ENCODE results near the gene SELP.

The SELP gene

GRCh38 chr1:169634877-169635276, 5.0 kb upstream of the SELP start:
- no peak for DNase-seq
- no peak overlapping the region for H3K4ac ChIP-seq (ENCODE audit: low read depth, low read length)
- no peaks in the 10 kb centered on the region for H3K79me2 ChIP-seq (ENCODE audit: control insufficient read depth, insufficient read depth, low read length)
- no peak overlapping the region for H3K4me3 ChIP-seq (ENCODE audit: low read length)
- no peak overlapping the region for H3K27ac ChIP-seq (ENCODE audit: low read depth, low read length)
- no peak overlapping the region for H3K23ac ChIP-seq (ENCODE audit: low read length)
- no peak overlapping the region for H2AK5ac ChIP-seq (ENCODE audit: low read length)
- H3K27me3 ChIP-seq (ENCODE audit: insufficient read depth, low read length, poor library complexity), result no peaks in the 10 kb centered on the region
- H2BK120ac ChIP-seq (ENCODE audit: low read depth, low read length), result no peak overlapping the region
- no CpG with 5 or more reads among the region's 1 CpG for WGBS (ENCODE audit: extremely low coverage, insufficient coverage, low lambda C conversion rate)
- no peak overlapping the region for H3K56ac ChIP-seq (ENCODE audit: low read length)
- H3K9ac ChIP-seq (ENCODE audit: low read length), result no peak overlapping the region
- no peaks in the 10 kb centered on the region for H3K36me3 ChIP-seq (ENCODE audit: control insufficient read depth, insufficient read depth, low read length)
- no peak overlapping the region for H3K4me2 ChIP-seq (ENCODE audit: low read length)
- H3K18ac ChIP-seq (ENCODE audit: low read length), result no peak overlapping the region
- H3K79me1 ChIP-seq (ENCODE audit: low read length), result no peaks in the 10 kb centered on the region
- no peak overlapping the region for H2BK15ac ChIP-seq (replicated peaks; ENCODE audit: low read depth)
- H4K5ac ChIP-seq (ENCODE audit: low read length), result no peak overlapping the region
- H3K4me1 ChIP-seq (ENCODE audit: control insufficient read depth, low read depth, low read length), result no peaks in the 10 kb centered on the region
- no peak overlapping the region for H2BK5ac ChIP-seq (ENCODE audit: low read length)
- no peak overlapping the region for H4K8ac ChIP-seq (ENCODE audit: low read depth, low read length)

DNA sequence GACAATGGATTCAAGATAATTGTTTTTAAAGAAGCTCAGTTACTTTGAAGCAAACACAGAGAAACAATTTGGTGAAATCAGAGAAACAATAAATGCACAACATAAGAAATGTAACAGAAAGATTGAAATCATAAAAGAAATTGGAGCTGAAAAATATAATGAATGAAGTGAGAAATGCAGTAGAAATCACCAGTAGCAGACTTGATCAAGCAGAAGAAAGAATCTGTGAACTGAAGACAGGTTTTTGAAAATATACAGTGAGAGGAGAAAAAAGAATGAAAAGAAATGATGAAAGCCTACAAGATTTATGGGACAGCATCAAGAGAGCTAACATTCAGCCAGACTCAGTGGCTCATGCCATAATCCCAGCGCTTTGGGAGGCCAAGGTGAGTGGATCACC, 4.2 kb upstream of the SELP start:
- H3K79me1 ChIP-seq (ENCODE audit: low read length), result no peaks in the 10 kb centered on the region
- H4K8ac ChIP-seq (ENCODE audit: low read depth, low read length), result no peak overlapping the region
- no peak for DNase-seq
- no peak overlapping the region for H3K9ac ChIP-seq (ENCODE audit: low read length)
- H4K5ac ChIP-seq (ENCODE audit: low read length), result no peak overlapping the region
- no peak overlapping the region for H2BK5ac ChIP-seq (ENCODE audit: low read length)
- H3K27me3 ChIP-seq (ENCODE audit: insufficient read depth, low read length, poor library complexity), result no peaks in the 10 kb centered on the region
- H2BK120ac ChIP-seq (ENCODE audit: low read depth, low read length), result no peak overlapping the region
- H3K4me3 ChIP-seq (ENCODE audit: low read length), result no peak overlapping the region
- no peak overlapping the region for H3K23ac ChIP-seq (ENCODE audit: low read length)
- H3K4me2 ChIP-seq (ENCODE audit: low read length), result no peak overlapping the region
- no peaks in the 10 kb centered on the region for H3K36me3 ChIP-seq (ENCODE audit: control insufficient read depth, insufficient read depth, low read length)
- H3K4me1 ChIP-seq (ENCODE audit: control insufficient read depth, low read depth, low read length), result no peaks in the 10 kb centered on the region
- no peak overlapping the region for H2AK5ac ChIP-seq (ENCODE audit: low read length)
- H3K56ac ChIP-seq (ENCODE audit: low read length), result no peak overlapping the region
- H3K18ac ChIP-seq (ENCODE audit: low read length), result no peak overlapping the region
- no peak overlapping the region for H3K27ac ChIP-seq (ENCODE audit: low read depth, low read length)
- no peaks in the 10 kb centered on the region for H3K79me2 ChIP-seq (ENCODE audit: control insufficient read depth, insufficient read depth, low read length)
- no CpG with 5 or more reads among the region's 1 CpG for WGBS (ENCODE audit: extremely low coverage, insufficient coverage, low lambda C conversion rate)
- no peak overlapping the region for H3K4ac ChIP-seq (ENCODE audit: low read depth, low read length)
- H2BK15ac ChIP-seq (replicated peaks; ENCODE audit: low read depth), result no peak overlapping the region

- no peaks in the 10 kb centered on the region for H3K79me1 ChIP-seq (ENCODE audit: low read length)
- no peaks in the 10 kb centered on the region for H3K27me3 ChIP-seq (ENCODE audit: insufficient read depth, low read length, poor library complexity)
- no peaks in the 10 kb centered on the region for H3K79me2 ChIP-seq (ENCODE audit: control insufficient read depth, insufficient read depth, low read length)
- H3K18ac ChIP-seq (ENCODE audit: low read length), result no peak overlapping the region
- no peak overlapping the region for H2AK5ac ChIP-seq (ENCODE audit: low read length)
- no peak overlapping the region for H4K5ac ChIP-seq (ENCODE audit: low read length)
- no peak overlapping the region for H4K8ac ChIP-seq (ENCODE audit: low read depth, low read length)
- no peaks in the 10 kb centered on the region for H3K4me1 ChIP-seq (ENCODE audit: control insufficient read depth, low read depth, low read length)
- no peak overlapping the region for H2BK120ac ChIP-seq (ENCODE audit: low read depth, low read length)
- H3K4ac ChIP-seq (ENCODE audit: low read depth, low read length), result no peak overlapping the region
- no peak overlapping the region for H3K27ac ChIP-seq (ENCODE audit: low read depth, low read length)
- no peak overlapping the region for H2BK15ac ChIP-seq (replicated peaks; ENCODE audit: low read depth)
- no peak overlapping the region for H3K56ac ChIP-seq (ENCODE audit: low read length)
- H2BK5ac ChIP-seq (ENCODE audit: low read length), result no peak overlapping the region
- no peak for DNase-seq
- no peak overlapping the region for H3K4me3 ChIP-seq (ENCODE audit: low read length)
- WGBS (ENCODE audit: extremely low coverage, insufficient coverage, low lambda C conversion rate), result 100% methylated on average over 1 of the region's 3 CpGs
- H3K9ac ChIP-seq (ENCODE audit: low read length), result no peak overlapping the region
- no peaks in the 10 kb centered on the region for H3K36me3 ChIP-seq (ENCODE audit: control insufficient read depth, insufficient read depth, low read length)
- H3K23ac ChIP-seq (ENCODE audit: low read length), result no peak overlapping the region
- H3K4me2 ChIP-seq (ENCODE audit: low read length), result no peak overlapping the region
Measured at GRCh38 chr1:169631249-169631648, 1.3 kb upstream of the SELP start.

- H2AK5ac ChIP-seq (ENCODE audit: low read length), result no peak overlapping the region
- no peak overlapping the region for H3K4me2 ChIP-seq (ENCODE audit: low read length)
- no peaks in the 10 kb centered on the region for H3K36me3 ChIP-seq (ENCODE audit: control insufficient read depth, insufficient read depth, low read length)
- H3K56ac ChIP-seq (ENCODE audit: low read length), result no peak overlapping the region
- no peak overlapping the region for H3K4me3 ChIP-seq (ENCODE audit: low read length)
- no peak overlapping the region for H2BK5ac ChIP-seq (ENCODE audit: low read length)
- H3K4ac ChIP-seq (ENCODE audit: low read depth, low read length), result no peak overlapping the region
- no peak overlapping the region for H4K5ac ChIP-seq (ENCODE audit: low read length)
- no peak overlapping the region for H3K18ac ChIP-seq (ENCODE audit: low read length)
- H2BK120ac ChIP-seq (ENCODE audit: low read depth, low read length), result no peak overlapping the region
- no peak overlapping the region for H3K23ac ChIP-seq (ENCODE audit: low read length)
- H3K79me1 ChIP-seq (ENCODE audit: low read length), result no peaks in the 10 kb centered on the region
- no peaks in the 10 kb centered on the region for H3K27me3 ChIP-seq (ENCODE audit: insufficient read depth, low read length, poor library complexity)
- no peak for DNase-seq
- no peaks in the 10 kb centered on the region for H3K4me1 ChIP-seq (ENCODE audit: control insufficient read depth, low read depth, low read length)
- H3K27ac ChIP-seq (ENCODE audit: low read depth, low read length), result no peak overlapping the region
- no peaks in the 10 kb centered on the region for H3K79me2 ChIP-seq (ENCODE audit: control insufficient read depth, insufficient read depth, low read length)
- no peak overlapping the region for H3K9ac ChIP-seq (ENCODE audit: low read length)
- WGBS (ENCODE audit: extremely low coverage, insufficient coverage, low lambda C conversion rate), result no CpG with 5 or more reads among the region's 2 CpGs
- no peak overlapping the region for H2BK15ac ChIP-seq (replicated peaks; ENCODE audit: low read depth)
- no peak overlapping the region for H4K8ac ChIP-seq (ENCODE audit: low read depth, low read length)
Measured at GRCh38 chr1:169624912-169625311, 5.0 kb downstream of the SELP start.

GRCh38 chr1:169624122-169624521, 5.8 kb downstream of the SELP start:
- Histone ChIP-seq H4K8ac (ENCODE audit: low read depth, low read length) (no peak overlapping the region), H3K27ac (ENCODE audit: low read depth, low read length) (no peak overlapping the region), H4K5ac (ENCODE audit: low read length) (no peak overlapping the region), H3K4me2 (ENCODE audit: low read length) (no peak overlapping the region), H3K27me3 (ENCODE audit: insufficient read depth, low read length, poor library complexity) (no peaks in the 10 kb centered on the region), H3K79me1 (ENCODE audit: low read length) (no peaks in the 10 kb centered on the region), H2BK120ac (ENCODE audit: low read depth, low read length) (no peak overlapping the region), H3K9ac (ENCODE audit: low read length) (no peak overlapping the region), H3K4ac (ENCODE audit: low read depth, low read length) (no peak overlapping the region), H2BK5ac (ENCODE audit: low read length) (no peak overlapping the region), H3K4me3 (ENCODE audit: low read length) (no peak overlapping the region), H3K18ac (ENCODE audit: low read length) (no peak overlapping the region), H3K4me1 (ENCODE audit: control insufficient read depth, low read depth, low read length) (no peaks in the 10 kb centered on the region), H2BK15ac (replicated peaks; ENCODE audit: low read depth) (no peak overlapping the region), H3K23ac (ENCODE audit: low read length) (no peak overlapping the region), H3K56ac (ENCODE audit: low read length) (no peak overlapping the region), H2AK5ac (ENCODE audit: low read length) (no peak overlapping the region), H3K36me3 (ENCODE audit: control insufficient read depth, insufficient read depth, low read length) (no peaks in the 10 kb centered on the region), H3K79me2 (ENCODE audit: control insufficient read depth, insufficient read depth, low read length) (no peaks in the 10 kb centered on the region)
- no peak for DNase-seq

- DNase-seq, result no peak
- no peak overlapping the region for H4K5ac ChIP-seq (ENCODE audit: low read length)
- no peaks in the 10 kb centered on the region for H3K4me1 ChIP-seq (ENCODE audit: control insufficient read depth, low read depth, low read length)
- no peaks in the 10 kb centered on the region for H3K36me3 ChIP-seq (ENCODE audit: control insufficient read depth, insufficient read depth, low read length)
- no peak overlapping the region for H3K9ac ChIP-seq (ENCODE audit: low read length)
- H3K4me3 ChIP-seq (ENCODE audit: low read length), result no peak overlapping the region
- H3K23ac ChIP-seq (ENCODE audit: low read length), result no peak overlapping the region
- no peak overlapping the region for H3K4ac ChIP-seq (ENCODE audit: low read depth, low read length)
- H3K56ac ChIP-seq (ENCODE audit: low read length), result no peak overlapping the region
- H3K4me2 ChIP-seq (ENCODE audit: low read length), result no peak overlapping the region
- no peak overlapping the region for H2BK15ac ChIP-seq (replicated peaks; ENCODE audit: low read depth)
- no peaks in the 10 kb centered on the region for H3K27me3 ChIP-seq (ENCODE audit: insufficient read depth, low read length, poor library complexity)
- H2BK120ac ChIP-seq (ENCODE audit: low read depth, low read length), result no peak overlapping the region
- H2BK5ac ChIP-seq (ENCODE audit: low read length), result no peak overlapping the region
- no peaks in the 10 kb centered on the region for H3K79me1 ChIP-seq (ENCODE audit: low read length)
- H3K27ac ChIP-seq (ENCODE audit: low read depth, low read length), result no peak overlapping the region
- H4K8ac ChIP-seq (ENCODE audit: low read depth, low read length), result no peak overlapping the region
- no peak overlapping the region for H3K18ac ChIP-seq (ENCODE audit: low read length)
- WGBS (ENCODE audit: extremely low coverage, insufficient coverage, low lambda C conversion rate), result no CpG with 5 or more reads among the region's 6 CpGs
- H2AK5ac ChIP-seq (ENCODE audit: low read length), result no peak overlapping the region
- H3K79me2 ChIP-seq (ENCODE audit: control insufficient read depth, insufficient read depth, low read length), result no peaks in the 10 kb centered on the region
Measured at GRCh38 chr1:169623132-169623926, 6.6 kb downstream of the SELP start.

All from mesendoderm (in vitro differentiated cells).